SK-N-SH treated with all-trans-retinoic acid at 6 μM for 48 hours (cell line): ENCODE data around the gene TBX22.
"Not testable (repeated sequence)": the region's sequence is repeated elsewhere in the genome, so short reads cannot be mapped to it uniquely, and the experiment has no call there.

Experiments used
- ATAC-seq: fragments of 200-7000 bp; cut with Tn5 transposase; 3 replicates; pipeline ENCODE4 v1.9.1; 2020; ENCODE audit warnings: mild to moderate bottlenecking, moderate library complexity
- ARNTL ChIP-seq: fragments of 450-650 bp; formaldehyde crosslinking; IDR thresholded peaks from 2 replicates; pipeline ENCODE4 v1.5.0; 2020; ENCODE audit warnings: low read depth, mild to moderate bottlenecking, moderate library complexity, borderline replicate concordance
- CSDC2 ChIP-seq: fragments of 250-450 bp; sonication (Bioruptor Pico); IDR thresholded peaks from 2 replicates; pipeline ENCODE4 v1.5.0; 2020; ENCODE audit warnings: mild to moderate bottlenecking, moderate library complexity
- ESRRG ChIP-seq: fragments of 250-450 bp; sonication (Bioruptor Pico); IDR thresholded peaks from 2 replicates; pipeline ENCODE4 v1.6.1; 2021; ENCODE audit warnings: mild to moderate bottlenecking
- GLIS3 ChIP-seq: fragments of 250-450 bp; sonication (Bioruptor Pico); IDR thresholded peaks from 2 replicates; pipeline ENCODE4 v1.5.0; 2020; ENCODE audit warnings: mild to moderate bottlenecking, moderate library complexity
- ISL1 ChIP-seq: fragments of 250-450 bp; sonication (Bioruptor Pico); IDR thresholded peaks from 2 replicates; pipeline ENCODE4 v2.1.2; 2022; ENCODE audit warnings: mild to moderate bottlenecking, moderate library complexity
- OSR1 ChIP-seq: fragments of 250-450 bp; sonication (Bioruptor Pico); IDR thresholded peaks from 2 replicates; pipeline ENCODE4 v1.8.0; 2022; ENCODE audit warnings: moderate library complexity, mild to moderate bottlenecking, inconsistent platforms
- SNAI2 ChIP-seq: fragments of 250-450 bp; sonication (Bioruptor Pico); IDR thresholded peaks from 2 replicates; pipeline ENCODE4 v1.5.0; 2020; ENCODE audit warnings: mild to moderate bottlenecking, moderate library complexity
- TCF4 ChIP-seq: fragments of 250-450 bp; sonication (Bioruptor Pico); IDR thresholded peaks from 2 replicates; pipeline ENCODE4 v1.8.0; 2021; ENCODE audit warnings: mild to moderate bottlenecking, moderate library complexity, borderline replicate concordance
- TOX ChIP-seq: fragments of 250-450 bp; sonication (Bioruptor Pico); IDR thresholded peaks from 2 replicates; pipeline ENCODE4 v1.8.0; 2021; ENCODE audit warnings: mild to moderate bottlenecking, moderate library complexity, borderline replicate concordance
- ZC3H10 ChIP-seq: fragments of 250-450 bp; sonication (Bioruptor Pico); IDR thresholded peaks from 2 replicates; pipeline ENCODE4 v1.5.1; 2021; ENCODE audit warnings: mild to moderate bottlenecking, moderate library complexity
- ZFP30 ChIP-seq: fragments of 450-650 bp; formaldehyde crosslinking; IDR thresholded peaks from 2 replicates; pipeline ENCODE4 v1.5.0; 2022; ENCODE audit warnings: mild to moderate bottlenecking, moderate library complexity
- ZNF565 ChIP-seq: fragments of 450-650 bp; formaldehyde crosslinking; conservative IDR thresholded peaks from 2 replicates; pipeline ENCODE4 v1.5.0; 2020; ENCODE audit warnings: low read depth, mild to moderate bottlenecking, moderate library complexity
- ZNF8 ChIP-seq: fragments of 450-650 bp; formaldehyde crosslinking; IDR thresholded peaks from 2 replicates; pipeline ENCODE4 v1.5.0; 2020; ENCODE audit warnings: mild to moderate bottlenecking, moderate library complexity
- TF ChIP-seq, protein P1 (sequence below): fragments of 250-450 bp; sonication (Bioruptor Pico); IDR thresholded peaks from 2 replicates; pipeline ENCODE4 v1.8.0; 2020; ENCODE audit warnings: mild to moderate bottlenecking, moderate library complexity, borderline replicate concordance
- TF ChIP-seq, protein P2 (sequence below): fragments of 250-450 bp; sonication (Bioruptor Pico); IDR thresholded peaks from 2 replicates; pipeline ENCODE4 v1.8.0; 2021; ENCODE audit warnings: low read depth, mild to moderate bottlenecking, moderate library complexity, borderline replicate concordance
- TF ChIP-seq, protein P3 (sequence below): fragments of 250-450 bp; sonication (Bioruptor Pico); IDR thresholded peaks from 2 replicates; pipeline ENCODE4 v1.5.0; 2020; ENCODE audit warnings: mild to moderate bottlenecking, moderate library complexity
- TF ChIP-seq, protein P4 (sequence below): fragments of 250-450 bp; sonication (Bioruptor Pico); IDR thresholded peaks from 2 replicates; pipeline ENCODE4 v1.5.1; 2021; ENCODE audit warnings: mild to moderate bottlenecking, moderate library complexity

Gene TBX22

DNA sequence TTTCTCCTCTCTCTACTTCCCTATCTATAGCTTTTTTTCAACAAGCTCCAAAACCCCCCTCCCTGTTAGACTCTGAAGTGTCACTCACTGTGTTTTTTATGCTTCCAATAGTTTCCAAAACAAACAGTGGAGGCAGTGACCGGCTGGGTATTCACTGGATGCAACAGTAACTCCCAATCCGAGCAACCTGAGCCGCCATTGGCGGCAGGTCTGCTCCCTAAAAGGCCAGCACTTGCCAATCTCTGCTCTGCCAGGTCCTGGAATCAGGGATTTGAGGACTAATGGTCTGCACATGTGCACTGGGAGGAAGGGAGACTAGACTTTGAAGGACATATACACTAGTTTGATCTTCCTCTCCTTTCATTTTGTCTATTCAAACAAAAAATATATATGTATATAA is 7.1 kb downstream of the TBX22 start (continued):
- TF ChIP-seq OSR1 (CRISPR knock-in tag) (no peak), ISL1 (CRISPR knock-in tag) (no peak), ESRRG (no peak), ZC3H10 (CRISPR knock-in tag) (no peak)
- TF ChIP-seq, protein P1, sequence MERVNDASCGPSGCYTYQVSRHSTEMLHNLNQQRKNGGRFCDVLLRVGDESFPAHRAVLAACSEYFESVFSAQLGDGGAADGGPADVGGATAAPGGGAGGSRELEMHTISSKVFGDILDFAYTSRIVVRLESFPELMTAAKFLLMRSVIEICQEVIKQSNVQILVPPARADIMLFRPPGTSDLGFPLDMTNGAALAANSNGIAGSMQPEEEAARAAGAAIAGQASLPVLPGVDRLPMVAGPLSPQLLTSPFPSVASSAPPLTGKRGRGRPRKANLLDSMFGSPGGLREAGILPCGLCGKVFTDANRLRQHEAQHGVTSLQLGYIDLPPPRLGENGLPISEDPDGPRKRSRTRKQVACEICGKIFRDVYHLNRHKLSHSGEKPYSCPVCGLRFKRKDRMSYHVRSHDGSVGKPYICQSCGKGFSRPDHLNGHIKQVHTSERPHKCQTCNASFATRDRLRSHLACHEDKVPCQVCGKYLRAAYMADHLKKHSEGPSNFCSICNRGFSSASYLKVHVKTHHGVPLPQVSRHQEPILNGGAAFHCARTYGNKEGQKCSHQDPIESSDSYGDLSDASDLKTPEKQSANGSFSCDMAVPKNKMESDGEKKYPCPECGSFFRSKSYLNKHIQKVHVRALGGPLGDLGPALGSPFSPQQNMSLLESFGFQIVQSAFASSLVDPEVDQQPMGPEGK (CRISPR knock-in tag): no peak
- TF ChIP-seq, all 23 proteins: peak for 0

DNA sequence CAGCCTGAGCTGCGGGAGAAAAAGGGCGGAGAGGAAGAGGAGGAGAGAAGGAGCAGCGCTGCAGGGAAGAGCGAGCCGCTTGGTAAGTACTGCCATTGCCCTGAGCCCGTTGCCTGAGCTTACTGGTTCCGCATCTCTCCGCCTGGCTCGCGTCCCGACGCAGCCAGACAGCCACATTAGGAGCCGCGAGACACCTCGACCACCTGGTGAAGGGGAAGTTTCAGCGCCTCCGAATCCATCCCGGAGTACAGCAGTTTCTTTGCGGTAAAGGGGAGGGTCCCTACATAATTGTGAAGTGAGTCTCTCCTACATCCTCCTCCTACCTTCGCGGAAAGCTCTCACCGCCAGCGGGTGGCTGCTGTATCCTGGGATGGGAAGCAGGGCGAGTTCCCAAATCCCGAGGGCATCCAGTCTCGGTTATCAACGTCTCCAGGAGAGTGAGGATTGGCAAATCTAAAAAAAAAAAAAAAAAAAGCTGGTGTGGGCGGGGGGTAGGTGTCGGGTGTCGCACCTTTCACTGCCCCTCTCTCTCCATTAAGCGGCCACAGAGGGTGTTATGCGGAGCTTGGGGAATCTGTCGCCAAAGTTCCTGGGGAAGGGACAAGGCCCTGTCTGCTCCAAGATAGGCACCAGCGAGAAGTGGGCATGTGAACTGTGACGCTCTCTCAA is 7.9 kb downstream of the TBX22 start:
- no peak for TF ChIP-seq TCF4
- TF ChIP-seq ZNF565 (CRISPR knock-in tag): no peak
- TF ChIP-seq, all 23 proteins: peak for 0
- no peak for ATAC-seq

DNA sequence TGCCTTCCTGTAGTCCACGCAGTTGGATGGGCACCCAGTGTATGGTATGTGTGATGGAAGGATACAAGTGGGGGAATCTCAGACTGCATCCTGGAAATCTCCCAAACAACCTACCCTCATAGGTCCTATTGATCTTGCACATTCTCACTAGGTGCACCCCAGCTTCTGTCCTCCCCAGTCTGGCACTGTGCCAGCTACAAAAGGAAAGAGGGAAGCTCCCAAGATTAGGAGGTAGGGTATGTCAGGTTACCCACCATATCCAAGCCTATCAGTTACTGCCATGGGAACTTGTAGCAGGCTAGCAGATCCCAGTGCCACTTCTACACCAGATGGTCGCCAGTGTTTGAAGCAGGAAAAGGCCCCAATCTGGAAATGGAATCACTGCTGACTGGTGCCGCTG is 11.6 kb downstream of the TBX22 start:
- ATAC-seq: no peak
- no peak for TF ChIP-seq TOX (CRISPR knock-in tag)
- TF ChIP-seq, protein P2, sequence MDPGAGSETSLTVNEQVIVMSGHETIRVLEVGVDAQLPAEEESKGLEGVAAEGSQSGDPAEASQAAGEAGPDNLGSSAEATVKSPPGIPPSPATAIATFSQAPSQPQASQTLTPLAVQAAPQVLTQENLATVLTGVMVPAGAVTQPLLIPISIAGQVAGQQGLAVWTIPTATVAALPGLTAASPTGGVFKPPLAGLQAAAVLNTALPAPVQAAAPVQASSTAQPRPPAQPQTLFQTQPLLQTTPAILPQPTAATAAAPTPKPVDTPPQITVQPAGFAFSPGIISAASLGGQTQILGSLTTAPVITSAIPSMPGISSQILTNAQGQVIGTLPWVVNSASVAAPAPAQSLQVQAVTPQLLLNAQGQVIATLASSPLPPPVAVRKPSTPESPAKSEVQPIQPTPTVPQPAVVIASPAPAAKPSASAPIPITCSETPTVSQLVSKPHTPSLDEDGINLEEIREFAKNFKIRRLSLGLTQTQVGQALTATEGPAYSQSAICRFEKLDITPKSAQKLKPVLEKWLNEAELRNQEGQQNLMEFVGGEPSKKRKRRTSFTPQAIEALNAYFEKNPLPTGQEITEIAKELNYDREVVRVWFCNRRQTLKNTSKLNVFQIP (CRISPR knock-in tag): no peak
- no peak for TF ChIP-seq GLIS3 (CRISPR knock-in tag)
- TF ChIP-seq, protein P3, sequence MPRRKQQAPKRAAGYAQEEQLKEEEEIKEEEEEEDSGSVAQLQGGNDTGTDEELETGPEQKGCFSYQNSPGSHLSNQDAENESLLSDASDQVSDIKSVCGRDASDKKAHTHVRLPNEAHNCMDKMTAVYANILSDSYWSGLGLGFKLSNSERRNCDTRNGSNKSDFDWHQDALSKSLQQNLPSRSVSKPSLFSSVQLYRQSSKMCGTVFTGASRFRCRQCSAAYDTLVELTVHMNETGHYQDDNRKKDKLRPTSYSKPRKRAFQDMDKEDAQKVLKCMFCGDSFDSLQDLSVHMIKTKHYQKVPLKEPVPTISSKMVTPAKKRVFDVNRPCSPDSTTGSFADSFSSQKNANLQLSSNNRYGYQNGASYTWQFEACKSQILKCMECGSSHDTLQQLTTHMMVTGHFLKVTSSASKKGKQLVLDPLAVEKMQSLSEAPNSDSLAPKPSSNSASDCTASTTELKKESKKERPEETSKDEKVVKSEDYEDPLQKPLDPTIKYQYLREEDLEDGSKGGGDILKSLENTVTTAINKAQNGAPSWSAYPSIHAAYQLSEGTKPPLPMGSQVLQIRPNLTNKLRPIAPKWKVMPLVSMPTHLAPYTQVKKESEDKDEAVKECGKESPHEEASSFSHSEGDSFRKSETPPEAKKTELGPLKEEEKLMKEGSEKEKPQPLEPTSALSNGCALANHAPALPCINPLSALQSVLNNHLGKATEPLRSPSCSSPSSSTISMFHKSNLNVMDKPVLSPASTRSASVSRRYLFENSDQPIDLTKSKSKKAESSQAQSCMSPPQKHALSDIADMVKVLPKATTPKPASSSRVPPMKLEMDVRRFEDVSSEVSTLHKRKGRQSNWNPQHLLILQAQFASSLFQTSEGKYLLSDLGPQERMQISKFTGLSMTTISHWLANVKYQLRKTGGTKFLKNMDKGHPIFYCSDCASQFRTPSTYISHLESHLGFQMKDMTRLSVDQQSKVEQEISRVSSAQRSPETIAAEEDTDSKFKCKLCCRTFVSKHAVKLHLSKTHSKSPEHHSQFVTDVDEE (CRISPR knock-in tag): no peak
- no peak for TF ChIP-seq ZFP30
- TF ChIP-seq ZNF8: no peak
- TF ChIP-seq, protein P4, sequence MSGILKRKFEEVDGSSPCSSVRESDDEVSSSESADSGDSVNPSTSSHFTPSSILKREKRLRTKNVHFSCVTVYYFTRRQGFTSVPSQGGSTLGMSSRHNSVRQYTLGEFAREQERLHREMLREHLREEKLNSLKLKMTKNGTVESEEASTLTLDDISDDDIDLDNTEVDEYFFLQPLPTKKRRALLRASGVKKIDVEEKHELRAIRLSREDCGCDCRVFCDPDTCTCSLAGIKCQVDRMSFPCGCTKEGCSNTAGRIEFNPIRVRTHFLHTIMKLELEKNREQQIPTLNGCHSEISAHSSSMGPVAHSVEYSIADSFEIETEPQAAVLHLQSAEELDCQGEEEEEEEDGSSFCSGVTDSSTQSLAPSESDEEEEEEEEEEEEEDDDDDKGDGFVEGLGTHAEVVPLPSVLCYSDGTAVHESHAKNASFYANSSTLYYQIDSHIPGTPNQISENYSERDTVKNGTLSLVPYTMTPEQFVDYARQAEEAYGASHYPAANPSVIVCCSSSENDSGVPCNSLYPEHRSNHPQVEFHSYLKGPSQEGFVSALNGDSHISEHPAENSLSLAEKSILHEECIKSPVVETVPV (CRISPR knock-in tag): no peak
- no peak for TF ChIP-seq ISL1 (CRISPR knock-in tag)
- no peak for TF ChIP-seq TCF4
- TF ChIP-seq CSDC2 (CRISPR knock-in tag): no peak
- no peak for TF ChIP-seq ZC3H10 (CRISPR knock-in tag)
- TF ChIP-seq ARNTL (CRISPR knock-in tag): no peak
- no peak for TF ChIP-seq ESRRG
- no peak for TF ChIP-seq SNAI2 (CRISPR knock-in tag)
- TF ChIP-seq, all 23 proteins: peak for 0

DNA sequence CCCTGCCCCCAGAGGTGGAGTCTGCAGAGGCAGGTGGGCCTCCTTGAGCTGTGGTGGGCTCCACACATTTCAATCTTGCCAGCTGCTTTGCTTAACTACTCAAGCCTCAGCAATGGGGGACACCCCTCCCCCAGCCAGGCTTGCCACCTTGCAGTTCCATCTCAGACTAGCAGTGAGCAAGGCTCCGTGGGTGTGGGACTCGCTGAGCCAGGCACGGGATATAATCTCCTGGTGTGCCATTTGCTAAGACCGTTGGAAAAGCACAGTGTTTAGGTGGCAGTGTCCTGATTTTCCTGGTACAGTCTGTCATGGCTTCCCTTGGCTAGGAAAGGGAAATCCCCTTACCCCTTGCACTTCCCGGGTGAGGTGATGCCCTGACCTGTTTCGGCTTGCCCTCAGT is 51.6 kb downstream of the TBX22 start:
- ATAC-seq: not testable (repeated sequence)

DNA sequence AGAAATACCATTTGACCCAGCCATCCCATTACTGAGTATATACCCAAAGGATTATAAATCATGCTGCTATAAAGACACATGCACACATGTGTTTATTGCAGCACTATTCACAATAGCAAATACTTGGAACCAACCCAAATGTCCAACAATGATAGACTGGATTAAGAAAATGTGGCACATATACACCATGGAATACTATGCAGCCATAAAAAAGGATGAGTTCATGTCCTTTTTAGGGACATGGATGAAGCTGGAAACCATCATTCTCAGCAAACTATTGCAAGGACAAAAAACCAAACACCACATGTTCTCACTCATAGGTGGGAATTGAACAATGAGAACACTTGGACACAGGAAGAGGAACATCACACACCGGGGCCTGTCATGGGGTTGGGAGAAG is 61.1 kb downstream of the TBX22 start:
- not testable (repeated sequence) for ATAC-seq
